OCI-LY7 (cell line): Measurements from ENCODE around the gene HAGHL. TPM values are rescaled to one million over a fixed set of nuclear protein-coding genes. Genes with fewer than 3 reads are reported as not detected.

Source experiments
- BruUV-seq: library from RNA; stranded (reverse); fragments of 400-500 nt; replicated peaks from 2 replicates; lab custom pipeline; 2021; lab: Mats Ljungman, UMichigan
- CTCF ChIA-PET: fragments of 300-600 bp; sonication (Branson Sonifier 250); formaldehyde crosslinking; loops from one replicate; lab custom pipeline; 2022; ENCODE audit warnings: antibody characterized with exemption; ENCODE audit not compliant: unreplicated experiment; lab: Charles Lee
- POLR2A ChIA-PET: fragments of 300-600 bp; sonication (Branson Sonifier 250); formaldehyde crosslinking; loops from one replicate; lab custom pipeline; 2022; ENCODE audit warnings: antibody characterized with exemption; lab: Charles Lee
- DNase-seq: peaks from one replicate; pipeline ENCODE4 v3.0.0-alpha.2; 2015; ENCODE audit warnings: low spot score
- H2AFZ ChIP-seq: fragments of 200-600 bp; sonication (generic), shearing (Covaris generic); 2 replicates; pipeline ENCODE4 v1.6.1; 2014; ENCODE audit warnings: mild to moderate bottlenecking, antibody characterized with exemption, low read length, moderate library complexity
- H3K27ac ChIP-seq: fragments of 200-600 bp; sonication (generic); 2 replicates; pipeline ENCODE4 v1.5.1; 2014; ENCODE audit warnings: mixed run types, low read depth, mild to moderate bottlenecking, moderate library complexity, low read length, inconsistent platforms; ENCODE audit not compliant: poor library complexity, severe bottlenecking
- H3K36me3 ChIP-seq: fragments of 200-600 bp; sonication (generic); 2 replicates; pipeline ENCODE4 v1.6.1; 2014; ENCODE audit warnings: mild to moderate bottlenecking, antibody characterized with exemption, low read length, moderate library complexity, mixed read lengths; ENCODE audit not compliant: insufficient read depth
- H3K4me1 ChIP-seq: fragments of 200-600 bp; sonication (generic); 2 replicates; pipeline ENCODE4 v1.5.1; 2014; ENCODE audit warnings: mild to moderate bottlenecking, low read length; ENCODE audit not compliant: insufficient read depth, poor library complexity, severe bottlenecking
- H3K4me2 ChIP-seq: fragments of 200-600 bp; sonication (generic); 2 replicates; pipeline ENCODE4 v1.6.1; 2014; ENCODE audit warnings: mild to moderate bottlenecking, low read length
- H3K4me3 ChIP-seq: fragments of 200-600 bp; sonication (generic); 2 replicates; pipeline ENCODE4 v1.5.1; 2014; ENCODE audit warnings: mild to moderate bottlenecking, low read depth, low read length; ENCODE audit not compliant: poor library complexity, severe bottlenecking
- H3K79me2 ChIP-seq: fragments of 200-600 bp; sonication (generic); 2 replicates; pipeline ENCODE4 v1.6.1; 2016; ENCODE audit warnings: low read depth, mild to moderate bottlenecking, low read length, moderate library complexity, mixed read lengths; ENCODE audit not compliant: insufficient read depth
- H3K9me2 ChIP-seq: fragments of 200-600 bp; sonication (generic); 2 replicates; pipeline ENCODE4 v1.6.1; 2016; ENCODE audit warnings: mild to moderate bottlenecking, low read length, mixed read lengths; ENCODE audit not compliant: insufficient read depth
- H3K9me3 ChIP-seq: fragments of 200-600 bp; sonication (generic); 2 replicates; pipeline ENCODE4 v1.6.1; 2014; ENCODE audit warnings: mild to moderate bottlenecking, mixed run types, low read length, mixed read lengths
- H4K20me1 ChIP-seq: fragments of 200-600 bp; sonication (generic); 2 replicates; pipeline ENCODE4 v1.6.1; 2014; ENCODE audit warnings: mild to moderate bottlenecking, antibody characterized with exemption, low read length, moderate library complexity, mixed read lengths; ENCODE audit not compliant: insufficient read depth
- EZH2phosphoT487 ChIP-seq: fragments of 200-600 bp; sonication (generic); IDR thresholded peaks from 2 replicates; pipeline ENCODE4 v1.6.1; 2018; ENCODE audit warnings: low read depth, borderline replicate concordance, mild to moderate bottlenecking, mixed run types, antibody characterized with exemption, low read length, moderate library complexity, mixed read lengths
- intact Hi-C: fragments of 100-400 bp; cut with micrococcal nuclease; formaldehyde crosslinking; loops from one replicate; pipeline ENCODE4 v1.10.0; 2022; ENCODE audit not compliant: unreplicated experiment
- total RNA-seq, 2 experiments: library from RNA; depleted of rRNA in 1 of 2; stranded (reverse); fragments of >200 nt in 1 of 2; shearing (Covaris generic) in 1 of 2; gene quantifications; 2 replicates each; pipeline ENCODE4 v1.2.3, GENCODE V29; 2014 to 2022
- TF ChIP-seq, protein P1 (sequence below): fragments of 200-600 bp; sonication (generic); conservative IDR thresholded peaks from 2 replicates; pipeline ENCODE4 v1.5.1; 2014; ENCODE audit warnings: mild to moderate bottlenecking, antibody characterized with exemption, low read length, moderate library complexity, mixed read lengths

HAGHL gene
- total RNA-seq, 2 experiments from 2014 or later, result 30.8 to 57.9 TPM

- no peak for TF ChIP-seq EZH2phosphoT487
- TF ChIP-seq, protein P1, sequence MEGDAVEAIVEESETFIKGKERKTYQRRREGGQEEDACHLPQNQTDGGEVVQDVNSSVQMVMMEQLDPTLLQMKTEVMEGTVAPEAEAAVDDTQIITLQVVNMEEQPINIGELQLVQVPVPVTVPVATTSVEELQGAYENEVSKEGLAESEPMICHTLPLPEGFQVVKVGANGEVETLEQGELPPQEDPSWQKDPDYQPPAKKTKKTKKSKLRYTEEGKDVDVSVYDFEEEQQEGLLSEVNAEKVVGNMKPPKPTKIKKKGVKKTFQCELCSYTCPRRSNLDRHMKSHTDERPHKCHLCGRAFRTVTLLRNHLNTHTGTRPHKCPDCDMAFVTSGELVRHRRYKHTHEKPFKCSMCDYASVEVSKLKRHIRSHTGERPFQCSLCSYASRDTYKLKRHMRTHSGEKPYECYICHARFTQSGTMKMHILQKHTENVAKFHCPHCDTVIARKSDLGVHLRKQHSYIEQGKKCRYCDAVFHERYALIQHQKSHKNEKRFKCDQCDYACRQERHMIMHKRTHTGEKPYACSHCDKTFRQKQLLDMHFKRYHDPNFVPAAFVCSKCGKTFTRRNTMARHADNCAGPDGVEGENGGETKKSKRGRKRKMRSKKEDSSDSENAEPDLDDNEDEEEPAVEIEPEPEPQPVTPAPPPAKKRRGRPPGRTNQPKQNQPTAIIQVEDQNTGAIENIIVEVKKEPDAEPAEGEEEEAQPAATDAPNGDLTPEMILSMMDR, result no peak
- Histone ChIP-seq H4K20me1 (no peaks in the 10 kb centered on the region), H3K36me3 (0 out of 2 replicates have a peak, but pooled peaks cover 10% of the 10 kb centered on the region), H3K4me1 (peaks cover 61% of the 10 kb centered on the region), H3K9me2 (no peaks in the 10 kb centered on the region), H3K79me2 (no peaks in the 10 kb centered on the region), H3K4me3 (peak overlapping the region; percentile 95), H3K9me3 (no peaks in the 10 kb centered on the region), H3K27ac (peak overlapping the region; percentile 93), H3K4me2 (peak overlapping the region; percentile 88), H2AFZ (no peak overlapping the region)
- POLR2A ChIA-PET, result no interaction called here
- DNase-seq, result no peak
- CTCF ChIA-PET, result no interaction called here
- no TSS peak for BruUV-seq
- intact Hi-C loops, result no loop called here
These were observed 8.0 kb upstream of the HAGHL start for GRCh38 chr16:718922-719321.

GRCh38 chr16:719815-720446 lies 7.0 kb upstream of the HAGHL start:
- H3K4me2 ChIP-seq, result peak overlapping the region; percentile 88
- 0 out of 2 replicates have a peak, but pooled peaks cover 10% of the 10 kb centered on the region for H3K36me3 ChIP-seq
- intact Hi-C loops, result loop anchor here (2.0 to 5.0 kb wide), 2 partner anchors 19 to 38 kb away; partner anchors contain the start of genes JMJD8 and STUB1
- no peaks in the 10 kb centered on the region for H3K79me2 ChIP-seq
- no peak overlapping the region for H2AFZ ChIP-seq
- peaks cover 62% of the 10 kb centered on the region for H3K4me1 ChIP-seq
- TF ChIP-seq, protein P1, result no peak; the same call in 1 of the 2 replicates
- TF ChIP-seq EZH2phosphoT487, result no peak
- H3K4me3 ChIP-seq, result peak overlapping the region; percentile 95
- H4K20me1 ChIP-seq, result no peaks in the 10 kb centered on the region
- ChIA-PET POLR2A (interaction anchor here (0.5 to 3.2 kb wide), 4 partner anchors 8 to 30 kb away, joined by 3 to 26 read pairs (median 3); partner anchors contain the start of gene WDR24), CTCF (interaction anchor here (0.7 kb wide), 1 partner anchor 21 kb away, joined by 4 read pairs; the partner anchor contains the start of gene CIAO3)
- no peak for DNase-seq
- no peaks in the 10 kb centered on the region for H3K9me2 ChIP-seq
- no peaks in the 10 kb centered on the region for H3K9me3 ChIP-seq
- TSS peak; percentile 74 for BruUV-seq
- peak overlapping the region; percentile 93 for H3K27ac ChIP-seq
